Retinal pigment epithelial cell (primary cell): ENCODE results near the gene ROGDI.

Experiments used
- DNase-seq: peaks from one replicate; pipeline ENCODE4 v3.0.0-alpha.2; 2010; ENCODE audit warnings: low read depth
- H3K4me3 ChIP-seq: 2 replicates; pipeline ENCODE4 v1.5.1; 2011; ENCODE audit warnings: mild to moderate bottlenecking, low read length, control low read depth, moderate library complexity
- CTCF ChIP-seq: conservative IDR thresholded peaks from 2 replicates; pipeline ENCODE4 v1.5.1; 2011; ENCODE audit warnings: low read depth, low read length, control low read depth, inconsistent platforms

The ROGDI gene

DNA sequence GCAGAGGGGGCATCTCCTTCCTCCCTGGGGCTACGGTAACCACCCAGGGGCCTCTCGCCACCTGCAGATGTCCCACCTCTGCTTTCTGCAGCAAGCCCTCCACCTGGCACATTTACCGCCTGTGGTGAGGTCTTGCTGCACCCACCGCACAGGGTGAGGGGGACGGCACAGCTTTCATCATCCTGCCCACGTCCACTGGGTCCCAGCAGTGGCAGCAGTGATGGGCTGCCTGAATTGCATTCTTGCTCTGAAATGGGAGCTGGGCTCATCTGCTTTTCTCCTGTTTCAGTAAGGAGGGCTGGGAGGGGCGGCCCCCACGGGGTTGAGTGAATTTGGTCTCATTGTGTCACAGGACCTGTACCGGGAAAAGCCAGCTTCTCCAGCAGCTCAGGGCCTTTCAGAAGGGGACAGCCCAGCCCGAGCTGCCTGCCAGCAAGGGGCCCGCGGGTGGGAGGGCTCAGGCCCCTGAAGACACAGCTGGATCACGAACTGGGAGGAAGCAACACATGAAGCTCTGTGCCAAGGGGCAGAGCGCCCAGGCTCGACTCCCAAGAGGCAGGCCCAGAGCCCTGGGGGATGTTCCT is 55.4 kb downstream of the ROGDI start:
- TF ChIP-seq CTCF = no peak
- no peak for DNase-seq
- no peak overlapping the region for H3K4me3 ChIP-seq
